Measurements from ENCODE around the gene ARL4C.

Gene ARL4C

DNA sequence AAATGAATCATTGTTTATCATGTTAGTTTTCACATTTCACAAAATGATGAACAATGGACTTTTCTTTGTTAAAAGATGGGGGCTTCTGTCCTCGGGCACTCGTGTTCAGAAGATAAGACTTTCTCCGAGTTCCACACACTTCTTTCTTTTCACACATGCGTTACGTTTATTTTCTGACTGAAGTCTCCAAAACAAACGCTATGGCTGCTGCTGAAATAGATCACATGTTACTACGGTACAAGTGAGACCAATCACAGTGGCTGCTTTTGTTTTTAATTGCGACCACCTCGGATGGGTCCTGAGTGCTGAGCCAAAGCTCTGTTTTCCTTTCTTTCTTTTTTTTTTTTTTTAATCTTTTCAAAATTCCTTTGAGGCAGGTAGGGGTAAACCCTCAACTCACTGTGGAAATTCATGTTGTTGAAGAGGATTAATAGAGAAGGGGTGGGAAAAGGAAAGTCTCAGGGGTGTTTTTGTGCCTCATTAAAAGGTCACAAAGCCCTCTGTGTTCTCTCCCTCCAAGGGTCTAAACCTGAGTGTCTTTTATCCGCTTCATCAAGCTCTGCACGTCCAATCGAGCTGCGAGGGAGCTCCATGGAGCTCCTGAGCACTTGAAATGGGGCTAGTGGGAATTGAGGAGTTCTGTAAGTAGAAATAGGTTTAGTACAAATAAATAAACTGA lies 48.2 kb downstream of the ARL4C start:
- H3K79me2 ChIP-seq (ENCODE audit: insufficient read depth, low read length), result no peaks in the 10 kb centered on the region
- H4K20me1 ChIP-seq (ENCODE audit: low read depth, low read length), result no peaks in the 10 kb centered on the region
- no peaks in the 10 kb centered on the region for H3K27me3 ChIP-seq (ENCODE audit: low read length)
- no peaks in the 10 kb centered on the region for H3K9me2 ChIP-seq (replicated peaks; ENCODE audit: insufficient read depth, low read length)
- H3K36me3 ChIP-seq (ENCODE audit: low read length), result no peaks in the 10 kb centered on the region
- H3K9ac ChIP-seq (ENCODE audit: low read length), result no peak overlapping the region
- H3F3A ChIP-seq (ENCODE audit: insufficient read depth), result no peaks in the 10 kb centered on the region
- H3K9me3 ChIP-seq (ENCODE audit: insufficient read depth, low read length), result no peaks in the 10 kb centered on the region
- H3K4me2 ChIP-seq (ENCODE audit: low read depth, low read length, poor library complexity, severe bottlenecking), result no peak overlapping the region
- no peak overlapping the region for H3K4me3 ChIP-seq (ENCODE audit: insufficient read depth, low read length, poor library complexity, severe bottlenecking)
- H2AFZ ChIP-seq (ENCODE audit: low read depth, low read length, severe bottlenecking), result no peak overlapping the region
- H3K27ac ChIP-seq (ENCODE audit: low read depth, low read length), result no peak overlapping the region
- TF ChIP-seq, protein P1, sequence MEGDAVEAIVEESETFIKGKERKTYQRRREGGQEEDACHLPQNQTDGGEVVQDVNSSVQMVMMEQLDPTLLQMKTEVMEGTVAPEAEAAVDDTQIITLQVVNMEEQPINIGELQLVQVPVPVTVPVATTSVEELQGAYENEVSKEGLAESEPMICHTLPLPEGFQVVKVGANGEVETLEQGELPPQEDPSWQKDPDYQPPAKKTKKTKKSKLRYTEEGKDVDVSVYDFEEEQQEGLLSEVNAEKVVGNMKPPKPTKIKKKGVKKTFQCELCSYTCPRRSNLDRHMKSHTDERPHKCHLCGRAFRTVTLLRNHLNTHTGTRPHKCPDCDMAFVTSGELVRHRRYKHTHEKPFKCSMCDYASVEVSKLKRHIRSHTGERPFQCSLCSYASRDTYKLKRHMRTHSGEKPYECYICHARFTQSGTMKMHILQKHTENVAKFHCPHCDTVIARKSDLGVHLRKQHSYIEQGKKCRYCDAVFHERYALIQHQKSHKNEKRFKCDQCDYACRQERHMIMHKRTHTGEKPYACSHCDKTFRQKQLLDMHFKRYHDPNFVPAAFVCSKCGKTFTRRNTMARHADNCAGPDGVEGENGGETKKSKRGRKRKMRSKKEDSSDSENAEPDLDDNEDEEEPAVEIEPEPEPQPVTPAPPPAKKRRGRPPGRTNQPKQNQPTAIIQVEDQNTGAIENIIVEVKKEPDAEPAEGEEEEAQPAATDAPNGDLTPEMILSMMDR (IDR thresholded peaks at IDR 0.05; ENCODE audit: insufficient read depth, low read length, poor library complexity, severe bottlenecking), result no peak
- TF ChIP-seq EZH2phosphoT487 (conservative IDR thresholded peaks at IDR 0.05; ENCODE audit: low read length), result no peak

DNA sequence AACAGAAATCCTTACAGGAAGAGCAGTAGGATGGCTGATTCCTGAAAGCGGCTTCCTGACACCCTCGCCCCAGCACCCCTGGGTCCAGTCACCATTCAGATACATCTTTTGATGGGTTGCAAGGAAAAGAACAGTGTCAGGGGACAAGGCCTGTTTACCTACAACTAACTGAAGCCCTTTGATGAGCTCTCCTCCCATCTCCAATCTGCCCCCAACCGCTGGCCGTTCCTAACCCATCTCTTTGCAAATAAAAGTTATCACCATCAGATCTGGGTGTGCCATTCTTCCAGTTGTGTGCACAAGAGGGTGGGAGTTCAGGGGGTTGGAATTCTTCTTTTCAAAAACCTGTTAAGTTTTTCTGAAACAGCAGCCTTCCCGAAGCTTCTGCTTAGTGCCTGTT lies 48.9 kb downstream of the ARL4C start:
- H3K27me3 ChIP-seq (ENCODE audit: low read length), result no peaks in the 10 kb centered on the region
- no peak overlapping the region for H3K27ac ChIP-seq (ENCODE audit: low read depth, low read length)
- H3K4me3 ChIP-seq (ENCODE audit: insufficient read depth, low read length, poor library complexity, severe bottlenecking), result no peak overlapping the region
- TF ChIP-seq EZH2phosphoT487 (conservative IDR thresholded peaks at IDR 0.05; ENCODE audit: low read length), result no peak
- TF ChIP-seq, protein P1 (IDR thresholded peaks at IDR 0.05; ENCODE audit: insufficient read depth, low read length, poor library complexity, severe bottlenecking), result no peak
- no peaks in the 10 kb centered on the region for H3K9me3 ChIP-seq (ENCODE audit: insufficient read depth, low read length)
- no peaks in the 10 kb centered on the region for H3K36me3 ChIP-seq (ENCODE audit: low read length)
- no peaks in the 10 kb centered on the region for H3F3A ChIP-seq (ENCODE audit: insufficient read depth)
- no peaks in the 10 kb centered on the region for H4K20me1 ChIP-seq (ENCODE audit: low read depth, low read length)
- no peak overlapping the region for H3K4me2 ChIP-seq (ENCODE audit: low read depth, low read length, poor library complexity, severe bottlenecking)
- no peaks in the 10 kb centered on the region for H3K79me2 ChIP-seq (ENCODE audit: insufficient read depth, low read length)
- no peak overlapping the region for H2AFZ ChIP-seq (ENCODE audit: low read depth, low read length, severe bottlenecking)
- H3K9ac ChIP-seq (ENCODE audit: low read length), result no peak overlapping the region
- H3K9me2 ChIP-seq (replicated peaks; ENCODE audit: insufficient read depth, low read length), result no peaks in the 10 kb centered on the region

DNA sequence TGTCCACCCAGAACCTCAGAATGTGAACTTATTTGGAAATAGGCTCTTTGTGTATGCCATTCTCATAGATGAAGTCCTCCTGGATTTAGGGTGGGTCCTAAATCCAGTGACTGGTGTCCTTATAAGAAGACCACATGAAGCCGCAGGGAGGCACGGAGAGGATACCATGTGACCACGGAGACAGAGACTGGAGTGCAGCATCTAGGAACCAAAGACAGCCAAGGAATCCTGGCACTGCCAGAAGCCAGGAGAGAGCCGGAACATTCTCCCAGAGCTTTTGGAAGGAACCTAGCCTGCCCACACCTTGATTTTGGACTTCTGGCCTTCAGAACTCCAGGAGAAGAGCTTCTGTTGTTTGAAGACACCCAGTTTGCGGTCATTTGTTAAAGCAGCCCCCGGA lies 49.7 kb downstream of the ARL4C start:
- H3K36me3 ChIP-seq (ENCODE audit: low read length), result no peaks in the 10 kb centered on the region
- no peaks in the 10 kb centered on the region for H3K27me3 ChIP-seq (ENCODE audit: low read length)
- H3K9me3 ChIP-seq (ENCODE audit: insufficient read depth, low read length), result no peaks in the 10 kb centered on the region
- H3K4me2 ChIP-seq (ENCODE audit: low read depth, low read length, poor library complexity, severe bottlenecking), result no peak overlapping the region
- H4K20me1 ChIP-seq (ENCODE audit: low read depth, low read length), result no peaks in the 10 kb centered on the region
- H3F3A ChIP-seq (ENCODE audit: insufficient read depth), result no peaks in the 10 kb centered on the region
- no peak overlapping the region for H3K9ac ChIP-seq (ENCODE audit: low read length)
- H3K4me3 ChIP-seq (ENCODE audit: insufficient read depth, low read length, poor library complexity, severe bottlenecking), result no peak overlapping the region
- H2AFZ ChIP-seq (ENCODE audit: low read depth, low read length, severe bottlenecking), result no peak overlapping the region
- no peak overlapping the region for H3K27ac ChIP-seq (ENCODE audit: low read depth, low read length)
- TF ChIP-seq, protein P1 (IDR thresholded peaks at IDR 0.05; ENCODE audit: insufficient read depth, low read length, poor library complexity, severe bottlenecking), result no peak
- H3K9me2 ChIP-seq (replicated peaks; ENCODE audit: insufficient read depth, low read length), result no peaks in the 10 kb centered on the region
- H3K79me2 ChIP-seq (ENCODE audit: insufficient read depth, low read length), result no peaks in the 10 kb centered on the region

Measured in SU-DHL-6 (cell line).